DMS114 treated with DMSO at 0.1 percent for 48 hours (cell line): Measurements from ENCODE around the gene KRT14.
"Not testable (repeated sequence)": the region's sequence is repeated elsewhere in the genome, so short reads cannot be mapped to it uniquely, and the experiment has no call there.

Source experiments
- DNase-seq: peaks from one replicate; lab custom pipeline; 2025; ENCODE audit not compliant: unreplicated experiment; lab: John Stamatoyannopoulos, UW

Gene KRT14

DNA sequence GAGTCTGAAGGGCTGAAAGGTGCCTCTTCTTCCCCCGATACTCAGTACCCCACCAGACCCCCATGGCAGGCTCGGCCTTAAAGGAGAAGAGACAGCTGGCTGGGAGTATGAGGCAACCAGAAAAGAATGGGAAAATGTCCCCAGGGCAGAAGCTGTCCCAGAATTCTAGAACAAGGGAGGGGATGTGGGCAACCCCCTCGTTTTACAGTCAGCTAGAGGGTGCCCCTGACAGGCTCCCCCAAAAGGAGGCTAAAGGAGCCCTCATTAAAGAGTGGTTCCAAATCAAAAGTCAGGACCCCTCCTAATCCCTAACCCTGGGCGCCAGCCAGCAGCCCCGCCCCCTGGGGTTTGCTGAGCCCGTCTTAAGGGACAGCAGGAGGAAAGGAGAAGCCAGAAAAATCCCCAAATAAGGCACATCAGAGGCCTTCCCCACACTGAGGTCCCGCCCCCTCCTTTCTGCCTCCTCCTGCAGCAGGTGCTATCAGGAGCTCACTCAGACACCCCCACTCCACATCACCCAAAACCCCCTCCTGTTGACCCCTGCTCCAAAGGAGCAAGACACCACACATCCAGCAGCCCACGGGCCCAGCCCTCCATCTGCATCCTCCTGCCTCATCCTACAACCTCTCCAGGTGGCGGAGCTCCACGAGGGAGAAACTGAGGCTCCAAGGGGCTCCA lies 36.6 kb upstream of the KRT14 start:
- not testable (repeated sequence) for DNase-seq

DNA sequence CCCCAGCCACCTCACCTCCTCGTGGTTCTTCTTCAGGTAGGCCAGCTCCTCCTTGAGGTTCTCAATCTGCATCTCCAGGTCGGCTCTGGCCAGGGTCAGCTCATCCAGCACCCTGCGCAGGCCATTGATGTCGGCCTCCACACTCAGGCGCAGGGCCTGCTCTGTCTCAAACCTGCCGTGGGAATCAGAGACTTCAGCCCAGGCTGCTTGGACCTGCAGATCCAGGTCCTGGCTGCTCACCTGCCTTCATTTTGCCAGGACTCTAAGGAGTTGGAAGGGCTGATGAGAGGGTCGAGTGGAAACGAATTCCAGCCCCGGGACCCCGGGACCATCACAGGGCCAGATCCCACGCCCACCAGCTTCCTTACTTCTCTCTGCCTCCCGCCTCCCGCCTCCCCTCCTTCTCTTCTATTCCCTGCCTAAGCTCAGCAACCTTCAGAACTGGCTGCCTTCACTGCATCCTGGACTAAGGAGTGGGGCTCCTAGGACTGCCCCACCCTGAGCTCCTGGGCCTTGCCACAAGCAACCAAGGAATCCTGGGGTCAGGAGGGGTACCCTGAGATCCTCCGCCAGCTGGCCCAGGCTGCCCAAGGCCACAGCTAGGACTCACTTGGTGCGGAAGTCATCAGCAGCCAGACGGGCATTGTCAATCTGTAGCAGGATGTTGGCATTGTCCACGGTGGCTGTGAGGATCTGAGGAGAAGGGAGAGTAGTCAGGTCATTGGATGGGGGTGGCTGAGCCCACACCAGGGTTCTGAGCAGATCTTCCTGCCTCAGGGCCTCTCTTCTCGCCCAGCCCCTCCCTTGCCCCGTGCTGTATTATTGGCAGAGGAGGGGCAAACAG lies 35.9 kb upstream of the KRT14 start:
- not testable (repeated sequence) for DNase-seq

DNA sequence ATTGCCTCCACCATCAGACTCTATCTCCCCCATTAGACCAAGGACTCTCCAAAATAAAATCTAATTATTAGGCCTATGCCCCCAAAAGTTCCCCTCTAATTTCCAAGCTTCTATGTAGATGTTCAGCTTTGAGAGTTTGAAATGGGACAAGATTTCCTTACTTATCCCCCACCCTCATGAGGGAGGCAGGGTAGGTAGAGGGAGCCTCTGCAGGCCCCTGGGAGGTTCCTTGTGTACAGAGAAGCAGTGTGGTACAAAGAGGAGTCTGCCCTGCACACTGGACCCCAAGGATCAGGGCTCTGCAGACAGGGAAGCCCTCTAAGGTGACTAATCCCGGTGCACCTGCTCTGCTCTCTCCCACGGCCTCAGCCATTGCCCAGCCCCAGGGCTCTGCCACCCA lies 35.2 kb upstream of the KRT14 start:
- no peak for DNase-seq

DNA sequence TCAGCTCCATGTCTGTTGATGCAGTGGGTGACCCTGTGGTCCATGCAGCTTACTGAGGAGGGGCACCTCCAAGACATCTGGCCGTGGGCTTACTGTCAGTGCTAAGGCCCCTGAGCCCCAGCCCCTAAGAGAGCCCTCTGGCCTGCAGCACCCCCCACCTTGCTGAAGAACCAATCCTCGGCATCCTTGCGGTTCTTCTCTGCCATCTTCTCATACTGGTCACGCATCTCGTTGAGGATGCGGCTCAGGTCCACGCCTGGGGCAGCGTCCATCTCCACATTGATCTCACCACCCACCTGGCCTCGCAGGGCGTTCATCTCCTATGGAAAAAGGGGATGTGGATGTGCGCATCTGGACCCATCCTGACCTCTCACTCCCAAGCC lies 34.7 kb upstream of the KRT14 start:
- not testable (repeated sequence) for DNase-seq

DNA sequence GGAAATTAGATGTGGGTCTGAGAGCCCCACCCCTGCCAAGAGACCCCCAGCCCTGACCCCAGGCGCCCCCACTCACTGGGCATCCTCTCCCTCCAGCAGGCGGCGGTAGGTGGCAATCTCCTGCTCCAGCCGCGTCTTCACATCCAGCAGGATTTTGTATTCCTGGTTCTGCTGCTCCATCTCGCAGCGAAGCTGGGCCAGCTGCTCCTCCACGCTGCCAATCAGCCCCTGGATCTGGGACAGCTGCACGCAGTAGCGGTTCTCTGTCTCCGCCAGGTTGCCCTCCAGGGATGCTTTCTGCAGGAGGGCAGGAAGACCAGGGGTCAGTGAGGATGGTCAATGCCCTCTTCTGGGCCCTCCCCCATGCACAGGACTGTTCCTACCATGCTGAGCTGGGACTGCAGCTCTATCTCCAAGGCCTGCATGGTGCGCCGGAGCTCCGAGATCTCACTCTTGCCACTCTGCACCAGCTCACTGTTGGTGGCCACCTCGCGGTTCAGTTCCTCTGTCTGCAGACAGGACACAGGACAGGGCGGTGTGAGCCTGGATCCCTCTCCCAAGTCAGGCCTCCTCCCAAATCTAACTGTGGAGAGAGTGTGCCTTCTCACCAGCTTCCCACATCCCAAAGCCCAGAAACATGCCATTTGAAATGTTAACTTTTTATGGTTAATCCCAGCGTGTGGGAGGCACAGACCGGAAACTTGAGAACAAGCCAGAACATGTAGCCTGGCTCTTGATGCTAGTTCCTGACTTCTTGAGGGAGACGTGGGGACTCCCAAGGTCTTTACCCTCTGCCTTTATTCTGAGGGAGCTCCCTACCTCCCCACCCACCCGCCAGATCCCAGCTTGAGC lies 34.1 kb upstream of the KRT14 start:
- no peak for DNase-seq

DNA sequence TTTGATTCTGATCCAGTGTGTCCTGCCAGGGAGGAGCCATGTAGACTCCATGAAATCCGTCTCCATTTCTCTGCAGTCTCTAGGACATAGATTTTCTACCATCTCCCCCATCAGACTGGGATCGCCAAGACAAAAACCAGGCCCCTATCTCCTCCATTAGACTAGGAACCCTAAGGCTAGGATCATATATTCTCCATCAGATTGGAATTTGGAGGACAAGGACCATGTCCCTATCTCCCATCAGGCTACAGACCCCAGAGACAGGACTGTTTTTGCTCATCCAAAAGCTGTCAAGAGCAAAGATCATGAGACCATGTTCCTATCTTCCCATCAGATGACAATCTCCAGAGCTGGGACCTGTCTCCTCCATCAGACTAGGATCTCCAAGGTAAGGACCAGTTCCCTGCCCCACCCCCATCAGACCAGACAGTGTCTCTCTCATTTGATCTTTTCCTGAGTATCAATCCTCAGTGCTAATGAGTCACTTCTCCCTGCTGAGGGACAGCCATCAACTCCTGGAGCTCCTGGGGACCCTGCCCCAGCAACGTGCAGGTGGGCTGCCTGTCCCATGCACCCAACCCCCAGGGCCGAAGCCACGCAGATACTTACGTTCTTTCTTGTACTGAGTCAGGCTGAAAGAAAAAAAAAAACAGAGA lies 33.4 kb upstream of the KRT14 start:
- not testable (repeated sequence) for DNase-seq

DNA sequence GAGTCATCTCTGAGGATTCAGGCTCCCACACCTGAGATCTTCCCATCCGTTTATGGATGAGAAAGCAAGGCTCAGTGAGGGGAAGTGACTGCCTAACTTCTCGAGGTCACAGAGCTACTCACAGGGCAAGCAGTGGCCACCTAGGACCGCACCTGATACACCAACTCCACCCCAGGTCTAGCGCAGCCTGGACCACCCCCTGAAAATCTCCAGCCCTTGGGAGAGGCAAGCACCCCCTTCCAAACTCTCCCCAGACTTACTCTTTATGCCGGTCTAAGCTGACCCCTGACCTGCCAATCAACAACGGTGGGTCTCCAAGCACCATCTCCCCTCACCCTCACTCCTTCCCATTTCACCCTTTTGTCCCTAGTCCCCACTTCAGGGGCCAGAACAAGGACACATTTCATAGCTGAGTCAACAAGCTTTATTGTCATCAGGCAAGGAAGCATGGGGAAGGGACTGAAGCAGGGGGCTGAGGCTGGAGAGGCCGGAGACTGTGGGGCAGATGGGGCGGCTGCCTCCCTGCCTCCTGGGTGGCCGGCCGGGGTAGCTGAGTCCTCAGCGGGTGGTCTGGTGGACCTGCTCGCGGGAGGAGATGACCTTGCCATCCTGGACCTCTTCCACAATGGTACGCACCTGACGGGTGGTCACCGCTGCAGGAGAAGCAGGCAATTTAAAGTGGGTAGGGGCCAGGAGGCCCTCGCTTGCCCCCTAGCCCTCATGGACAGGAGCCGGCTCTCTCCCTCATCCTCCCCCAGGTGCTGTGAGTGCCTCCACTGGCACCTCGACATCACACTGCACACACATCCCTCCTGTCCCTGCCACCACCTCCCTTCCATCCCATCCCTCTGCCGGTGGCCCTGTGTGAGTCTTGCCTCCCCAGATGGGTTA lies 32.6 kb upstream of the KRT14 start:
- no peak for DNase-seq

DNA sequence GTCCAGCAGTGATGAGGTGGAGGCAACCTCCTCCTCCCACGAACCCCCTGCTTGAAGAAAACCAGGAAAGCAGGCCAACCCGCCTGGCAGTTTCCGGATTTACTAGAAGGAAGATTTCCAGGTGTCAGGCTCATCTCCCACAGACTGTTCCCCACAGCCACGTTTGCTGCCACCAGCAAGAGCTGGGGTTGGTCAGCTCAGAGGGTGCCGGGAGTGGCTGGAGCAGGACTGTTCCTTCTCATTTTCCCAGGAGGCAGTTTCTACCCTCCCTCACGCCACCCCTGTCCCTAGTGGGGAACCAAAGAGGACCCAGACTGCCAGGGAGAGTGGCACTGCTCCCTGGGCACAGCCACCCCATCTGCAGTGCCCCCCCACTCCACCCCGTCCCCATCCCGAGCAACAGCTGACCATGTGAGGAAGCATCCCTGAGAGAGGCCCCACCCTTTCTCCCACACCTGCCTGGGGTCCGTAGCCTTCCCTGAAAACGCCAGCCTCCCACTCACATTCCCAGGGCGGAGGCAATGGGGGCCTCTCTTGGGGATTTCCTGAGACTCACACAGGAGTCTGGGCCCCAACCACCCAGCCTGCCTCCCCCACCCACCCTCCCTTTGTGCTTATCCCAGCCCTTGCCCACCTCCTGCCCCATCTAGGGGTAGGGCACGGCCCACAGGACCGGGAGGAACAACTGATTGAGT lies 31.8 kb upstream of the KRT14 start:
- no peak for DNase-seq

DNA sequence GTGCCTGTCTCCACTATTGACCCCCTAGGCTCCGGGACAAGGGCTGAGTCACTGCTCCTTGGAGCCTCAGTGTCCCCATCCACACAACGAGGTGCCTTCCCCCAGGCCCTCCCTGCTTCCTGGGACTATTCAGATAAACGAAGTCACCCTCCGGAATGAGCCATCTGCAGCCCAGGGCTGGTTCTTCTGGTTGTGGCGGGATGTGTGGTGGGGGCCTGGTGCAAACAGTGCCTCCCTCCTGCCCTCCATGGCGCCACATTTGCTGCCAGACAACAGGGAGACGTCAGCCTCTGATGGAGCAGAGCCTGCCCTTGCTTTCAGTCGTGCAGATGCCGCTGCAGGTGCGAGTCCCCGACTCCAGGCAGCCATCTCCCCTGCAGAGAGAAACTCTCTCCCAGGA lies 31.0 kb upstream of the KRT14 start:
- no peak for DNase-seq

DNA sequence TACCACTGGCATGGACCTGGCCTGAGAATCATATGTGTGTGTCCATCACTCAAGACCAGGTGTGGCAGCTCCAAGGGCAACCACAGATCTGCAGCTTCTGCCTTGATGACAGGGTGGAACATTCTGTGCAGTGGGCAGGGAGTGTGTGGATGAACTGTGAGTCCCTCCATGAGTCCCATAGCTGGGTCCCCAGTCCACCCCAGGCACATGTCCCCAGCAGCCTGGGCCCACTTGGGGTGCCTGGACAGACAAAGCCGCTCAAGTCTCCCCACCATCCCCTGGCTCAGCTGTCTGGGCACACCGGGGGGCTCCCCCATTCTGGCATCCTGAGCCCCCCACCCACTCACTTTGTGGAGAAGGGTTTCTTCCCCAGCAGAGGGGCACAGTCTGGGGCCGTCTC lies 30.4 kb upstream of the KRT14 start:
- DNase-seq = no peak

DNA sequence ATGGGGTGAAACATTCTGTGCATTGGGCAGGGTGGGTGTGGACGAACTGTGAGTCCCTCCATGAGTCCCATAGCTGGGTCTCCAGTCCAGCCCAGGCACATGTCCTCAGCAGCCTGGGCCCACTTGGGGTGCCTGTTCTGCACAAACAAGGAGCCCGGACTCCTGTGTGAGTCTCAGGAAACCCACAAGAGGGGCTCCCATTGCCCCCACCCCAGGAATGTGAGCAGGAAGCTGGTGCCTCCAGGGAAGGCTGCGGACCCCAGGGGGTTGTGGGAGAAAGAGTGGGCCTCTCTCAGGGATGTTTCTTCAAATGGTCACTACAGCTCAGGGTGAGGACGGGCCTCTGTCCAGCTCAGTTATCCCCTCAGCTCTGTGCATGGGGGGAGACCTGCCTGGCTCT lies 29.8 kb upstream of the KRT14 start:
- DNase-seq = not testable (repeated sequence)

DNA sequence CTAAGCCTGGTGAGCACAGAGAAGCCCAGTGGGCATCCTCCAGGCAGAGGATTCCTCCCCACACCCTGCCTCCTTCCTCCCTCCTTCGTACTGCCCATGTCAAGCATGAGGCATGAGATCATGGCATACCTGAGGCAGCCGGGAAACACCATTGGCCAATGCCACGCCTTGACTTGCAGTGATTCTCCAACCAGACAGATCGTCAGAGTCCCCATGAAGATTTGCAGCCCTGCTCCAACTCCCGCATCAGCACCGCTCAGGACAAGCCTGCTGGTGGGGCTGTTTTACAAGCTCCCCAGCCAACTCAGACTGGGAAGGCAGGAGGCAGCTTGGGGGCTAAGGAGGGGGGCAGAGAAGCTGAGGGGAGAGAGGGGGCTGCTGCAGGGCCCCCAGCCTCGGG lies 28.8 kb upstream of the KRT14 start:
- no peak for DNase-seq

DNA sequence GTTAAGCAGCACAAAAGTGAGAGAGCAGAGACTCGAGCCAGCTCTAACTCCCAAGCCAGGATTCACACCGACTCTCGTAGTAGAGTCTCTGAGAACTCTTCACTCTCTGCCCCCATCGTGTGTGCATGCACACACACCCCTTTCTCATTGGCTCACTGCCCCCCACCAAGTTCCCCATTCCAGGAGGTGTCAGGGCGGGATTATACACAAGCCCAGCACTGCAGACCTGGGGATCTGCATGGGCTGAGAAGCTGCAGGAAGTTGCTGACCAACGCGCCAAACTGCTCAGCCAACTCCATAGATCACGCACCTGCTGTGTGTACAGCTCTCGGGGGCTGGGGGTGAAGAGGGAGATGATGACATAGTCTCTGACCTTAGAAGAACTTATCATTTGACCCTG lies 28.1 kb upstream of the KRT14 start:
- not testable (repeated sequence) for DNase-seq

DNA sequence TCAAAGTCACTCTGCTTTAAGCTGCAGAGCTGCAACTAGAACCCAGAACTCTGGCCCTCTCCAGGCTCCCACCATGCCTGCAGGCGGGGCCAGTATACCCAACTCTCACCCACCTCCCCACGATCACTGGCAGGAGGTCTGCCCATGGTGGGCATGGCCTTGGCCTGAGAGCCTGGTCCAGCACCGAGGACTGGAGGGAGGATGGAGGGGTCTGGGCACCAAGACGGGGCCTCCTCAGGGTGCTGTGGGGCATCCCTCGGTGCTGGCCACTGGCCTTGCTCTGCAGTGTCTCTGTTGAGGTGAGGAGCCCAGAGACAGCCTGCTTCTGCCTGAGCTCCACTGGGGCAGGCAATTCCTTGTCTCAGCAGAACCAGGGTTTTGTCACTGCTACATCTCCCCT lies 27.4 kb upstream of the KRT14 start:
- DNase-seq = no peak

DNA sequence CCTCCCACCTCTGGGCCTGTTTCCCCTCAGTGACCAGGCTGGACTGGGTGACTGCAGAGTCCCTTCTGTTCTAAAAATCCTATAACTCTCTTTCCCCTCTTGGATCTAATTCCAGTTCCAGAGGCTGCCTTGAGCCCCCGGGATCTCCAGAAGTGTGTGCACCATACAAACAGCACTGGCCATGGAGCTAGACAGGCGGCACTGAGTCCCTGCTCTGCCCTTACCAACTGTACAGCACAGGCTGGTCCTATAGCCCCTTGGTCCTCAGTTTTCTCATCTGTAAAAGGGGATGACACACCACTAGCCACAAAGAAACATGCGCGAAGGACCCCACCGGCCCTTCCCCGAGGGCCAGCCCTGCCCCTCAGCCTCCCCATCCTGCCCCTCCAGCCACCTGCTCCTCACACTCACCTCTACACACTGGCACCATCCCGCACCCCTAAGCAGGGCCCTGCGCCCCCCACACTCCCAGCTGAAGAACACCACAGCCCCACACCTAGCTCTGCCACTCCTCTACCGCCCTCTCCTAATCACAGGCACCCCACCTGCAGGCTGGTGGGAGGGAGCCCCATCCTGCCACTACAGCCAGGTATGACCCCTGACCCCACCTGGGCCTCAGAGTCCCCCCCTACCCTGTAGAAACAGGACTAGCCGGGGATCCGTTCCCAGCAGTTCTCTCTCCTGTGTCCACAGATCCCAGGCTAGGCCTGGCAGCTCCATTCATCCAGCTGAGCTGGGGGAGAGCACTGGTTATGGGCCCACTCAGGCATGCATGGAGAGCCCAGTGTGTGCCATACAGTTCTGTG lies 26.8 kb upstream of the KRT14 start:
- no peak for DNase-seq

DNA sequence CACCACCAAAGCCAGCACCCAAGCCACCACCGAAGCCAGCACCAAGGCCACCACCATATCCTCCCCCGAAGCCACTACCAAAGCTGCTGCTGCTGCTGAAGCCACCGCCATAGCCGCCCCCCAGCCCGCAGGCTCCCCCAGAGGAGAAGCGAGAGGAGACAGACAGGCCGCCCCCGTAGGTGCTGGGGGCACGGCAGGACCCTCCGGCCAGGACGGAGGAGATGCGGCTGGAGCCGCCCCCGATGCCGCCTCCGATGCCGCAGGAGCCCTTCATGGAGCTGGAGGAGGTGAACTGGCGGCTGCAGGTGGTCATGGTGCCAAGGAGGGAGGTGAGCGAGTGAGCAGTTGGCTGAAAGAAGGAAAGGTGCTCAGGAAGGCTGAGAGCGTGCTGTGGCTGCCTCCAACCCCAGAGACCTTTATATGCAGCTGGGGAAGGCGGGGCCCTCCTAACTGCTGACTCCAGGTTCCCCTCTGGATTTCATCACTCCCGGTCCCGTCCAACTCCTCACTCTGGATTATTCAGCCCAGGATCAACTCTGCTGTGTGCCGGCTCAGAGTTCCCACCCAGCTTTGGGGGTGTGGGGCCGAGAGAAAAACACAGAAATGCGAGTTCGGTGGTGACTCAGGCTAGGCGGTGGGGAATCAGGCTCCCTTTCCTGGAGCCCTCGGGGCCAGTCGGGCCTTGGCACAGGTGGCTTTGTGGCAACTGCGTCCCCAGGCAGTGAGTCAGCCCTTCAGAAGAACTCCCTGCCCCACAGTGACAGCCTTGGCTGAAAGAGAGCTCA lies 25.9 kb upstream of the KRT14 start, which contains the start of gene KRT16:
KRT16 (minus strand) TSS at position 392 of the 785 bp plus-strand sequence; CDS start at position 313, 79 bp downstream.
- DNase-seq = not testable (repeated sequence)

DNA sequence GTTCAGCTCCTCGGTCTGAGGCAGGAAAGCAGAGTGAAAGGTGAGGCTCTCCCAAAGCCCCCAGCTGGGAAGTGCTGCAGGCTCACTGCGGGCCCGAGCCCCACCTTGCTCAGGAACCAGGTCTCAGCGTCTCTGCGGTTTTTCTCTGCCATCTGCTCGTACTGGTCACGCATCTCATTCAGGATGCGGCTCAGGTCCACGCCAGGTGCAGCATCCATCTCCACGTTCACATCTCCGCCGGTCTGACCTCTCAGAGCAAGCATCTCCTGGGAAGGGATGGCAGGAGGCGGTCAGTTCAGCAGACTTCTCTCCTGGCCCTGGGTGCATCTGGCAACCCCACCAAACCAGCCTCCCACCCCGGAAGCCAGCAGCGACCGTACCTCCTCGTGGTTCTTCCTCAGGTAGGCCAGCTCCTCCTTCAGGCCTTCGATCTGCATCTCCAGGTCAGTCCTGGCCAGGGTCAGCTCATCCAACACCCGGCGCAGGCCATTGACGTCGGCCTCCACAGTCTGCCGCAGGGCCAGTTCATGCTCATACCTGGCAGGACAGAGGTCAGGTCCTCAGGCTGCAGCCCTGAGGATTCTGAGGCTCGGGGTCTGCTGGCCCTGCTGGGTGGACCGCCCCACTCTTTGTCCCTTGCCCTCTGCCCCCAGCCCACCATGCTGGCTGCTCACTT lies 24.4 kb upstream of the KRT14 start:
- DNase-seq = no peak
